Measurements from ENCODE around the gene BRD3OS.

GRCh38 chr9:134003237-134003636 lies 22.0 kb upstream of the BRD3OS start:
- TF ChIP-seq CTCF (conservative IDR thresholded peaks at IDR 0.05; ENCODE audit: low read depth in 2 of 2), result no peak
- no peak for TF ChIP-seq ETS1 (IDR thresholded peaks at IDR 0.05)
- TF ChIP-seq REST (IDR thresholded peaks at IDR 0.05; ENCODE audit: unreplicated experiment), result no peak
- TF ChIP-seq EZH2 (IDR thresholded peaks at IDR 0.05; ENCODE audit: low read depth, unreplicated experiment), result no peak
- no peak for TF ChIP-seq POLR2AphosphoS5 (IDR thresholded peaks at IDR 0.05; ENCODE audit: low read depth)
- no peak for TF ChIP-seq CREB1 (CRISPR knock-in tag; IDR thresholded peaks at IDR 0.05; ENCODE audit: low read depth)
- TF ChIP-seq ZNF331 (CRISPR knock-in tag; IDR thresholded peaks at IDR 0.05; ENCODE audit: low read depth), result no peak
- TF ChIP-seq EZH2phosphoT487 (IDR thresholded peaks at IDR 0.05; ENCODE audit: unreplicated experiment), result no peak
